ENCODE data around the gene FAM162A. TPM values are rescaled to one million over a fixed set of nuclear protein-coding genes. Genes with fewer than 3 reads are reported as not detected.

FAM162A gene
- total and polyA plus RNA-seq, 2 donors (not counting 3 experiments of a cell fraction or from before 2014, with no cell fraction given) = 12.6 to 23.4 TPM

GRCh38 chr3:122415762-122416654 is 32.0 kb downstream of the FAM162A start, which contains the start of gene WDR5B:
TSS of gene WDR5B (minus strand) at chr3:122416062. CDS start at chr3:122415528, 534 bp downstream.
- Histone ChIP-seq H4K20me1 (replicated peaks; ENCODE audit: control insufficient read depth, extremely low read depth, insufficient read depth, low read length) (no peaks in the 10 kb centered on the region), H3K4me1 (ENCODE audit: control insufficient read depth, extremely low read depth, insufficient read depth, low read length) (peaks cover 9% of the 10 kb centered on the region), H3K4me2 (ENCODE audit: insufficient read depth, low read length) (peak within 1 kb of the TSS; percentile 99), H3K79me2 (ENCODE audit: control insufficient read depth, insufficient read depth, low read length) (peaks cover 10% of the 10 kb centered on the region), H3K4me3 (replicated peaks in 1 of 3; ENCODE audit: insufficient read depth in 1 of 3, low read depth in 1 of 3, low read length in 3 of 3) (peak within 1 kb of the TSS; percentile 71 to 94 (median 80)), H3K27me3 (ENCODE audit: control insufficient read depth in 2 of 2, insufficient read depth in 2 of 2, low read length in 2 of 2) (no peaks in the 10 kb centered on the region), H3K9ac (replicated peaks; ENCODE audit: extremely low read depth, insufficient read depth, low read length) (peak within 1 kb of the TSS; percentile 93), H3K27ac (ENCODE audit: insufficient read depth, low read depth, low read length) (peak within 1 kb of the TSS; percentile 90), H2AFZ (ENCODE audit: low read depth, low read length) (peak within 1 kb of the TSS; percentile 87), H3K9me1 (replicated peaks; ENCODE audit: control insufficient read depth, extremely low read depth, insufficient read depth, low read length) (no peaks in the 10 kb centered on the region), H3K36me3 (ENCODE audit: control insufficient read depth in 2 of 2, extremely low read depth in 1 of 2, insufficient read depth in 2 of 2, low read length in 2 of 2) (no peaks in the 10 kb centered on the region), H3K9me3 (replicated peaks; ENCODE audit: control insufficient read depth, insufficient read depth, low read length) (no peaks in the 10 kb centered on the region)
- dilution Hi-C loops (cut with MboI; ENCODE audit: extremely low pct_ligation_motif_present, low sequenced_read_pairs) (no loop called here), intact Hi-C loops (cut with micrococcal nuclease) (loop anchor here (1.0 to 5.0 kb wide), 3 partner anchors 32 to 149 kb away; partner anchors contain the start of genes DTX3L, FAM162A, KPNA1 and PARP9)
- DNase-seq (ENCODE audit: low read depth, low spot score) (peak; percentile 99), FAIRE-seq (peak; percentile 98)
- BruUV-seq (replicated peaks) = TSS peak; percentile 89
- POLR2A ChIA-PET = interaction anchor here (0.6 to 1.2 kb wide), 3 partner anchors 32 to 330 kb away, joined by 3 to 6 read pairs (median 3); partner anchors contain the start of genes FAM162A and PARP14
- TF ChIP-seq CTCF (IDR thresholded peaks at IDR 0.05; ENCODE audit: extremely low read depth in 1 of 2, insufficient read depth in 1 of 2, low read depth in 1 of 2, low read length in 2 of 2) = peak in 1 of 2 donors; percentile 29
- no peak for TF ChIP-seq EZH2 (IDR thresholded peaks at IDR 0.05; ENCODE audit: borderline replicate concordance, low read depth, low read length, severe bottlenecking)
- peak; percentile 94 for TF ChIP-seq POLR2AphosphoS5 (IDR thresholded peaks at IDR 0.05; ENCODE audit: insufficient read depth, low read depth, low read length)
- TF ChIP-seq POLR2A (IDR thresholded peaks at IDR 0.05; ENCODE audit: low read depth, low read length) = peak; percentile 97
- peak; percentile 3 for TF ChIP-seq FOS (IDR thresholded peaks at IDR 0.05; ENCODE audit: borderline replicate concordance, insufficient read depth, low read length)
- TF ChIP-seq JUN (IDR thresholded peaks at IDR 0.05; ENCODE audit: borderline replicate concordance, insufficient read depth, insufficient read length, low read depth) = no peak
- TF ChIP-seq MAX (IDR thresholded peaks at IDR 0.05; ENCODE audit: insufficient read depth, insufficient read length) = peak; percentile 34
- TF ChIP-seq GATA2 (IDR thresholded peaks at IDR 0.05; ENCODE audit: insufficient read depth, insufficient read length, low read depth, low read length) = no peak
- TF ChIP-seq MYC (IDR thresholded peaks at IDR 0.05; ENCODE audit: low read depth, low read length) = peak; percentile 64
- CTCF ChIA-PET = interaction anchor here (0.7 to 2.2 kb wide), 5 partner anchors 8 to 263 kb away, joined by 3 to 13 read pairs (median 7); partner anchors contain the start of genes FAM162A and MIX23

All from endothelial cell of umbilical vein (primary cell).